C1 segment of cervical spinal cord (tissue), 14 donors: ENCODE results near the gene TEX261.

ENCODE experiments used
- DNase-seq, 14 donors: peaks; one replicate each; lab custom pipeline; 2025; lab: John Stamatoyannopoulos, UW

TEX261 gene

DNA sequence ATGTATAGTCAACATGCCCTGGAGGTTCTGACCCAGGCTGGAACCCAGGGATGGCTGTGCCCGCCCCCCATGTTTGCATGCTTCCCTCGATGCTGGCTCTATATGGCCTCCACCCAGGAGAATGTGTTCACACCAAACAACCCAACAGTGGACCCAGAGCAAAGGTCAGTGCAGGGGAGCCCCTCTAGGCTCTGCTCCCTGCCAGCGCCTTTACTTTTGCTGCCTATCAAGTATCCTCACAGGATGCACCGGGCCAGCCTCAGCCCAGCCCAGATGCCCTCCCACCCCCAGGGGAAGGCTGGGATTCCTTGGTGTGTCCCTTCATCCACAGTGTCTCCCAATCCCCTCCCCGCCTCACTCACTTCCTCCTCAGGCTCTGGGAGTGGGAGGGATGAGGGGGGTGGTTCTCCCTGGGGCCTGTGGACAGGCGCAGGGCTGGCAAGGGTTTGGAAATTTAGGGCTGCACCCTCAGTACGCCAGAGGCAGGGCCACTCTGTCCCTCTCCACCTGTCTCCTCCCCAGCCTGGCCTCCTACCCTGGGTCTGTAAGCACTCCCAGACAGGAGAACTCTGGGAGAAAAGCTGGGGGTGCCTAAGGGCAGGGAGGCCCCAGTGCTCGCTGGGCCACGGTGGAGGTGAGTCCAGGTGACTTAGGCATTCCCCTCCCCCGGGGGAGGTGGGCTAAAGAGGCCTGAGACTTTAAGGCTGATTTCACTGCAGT, 56.6 kb downstream of the TEX261 start:
- no peak for DNase-seq

- no peak for DNase-seq
Measured at GRCh38 chr2:70936979-70937811, 57.5 kb downstream of the TEX261 start.

GRCh38 chr2:70936165-70936978, 58.3 kb downstream of the TEX261 start:
- no peak for DNase-seq
